ENCODE measurements around the gene WDR20. TPM values are rescaled to one million over a fixed set of nuclear protein-coding genes. Genes with fewer than 3 reads are reported as not detected.

WDR20 gene
- total RNA-seq (2021) (25.6 to 27.5 TPM (median 25.9 TPM) in 3 replicates), Bru-seq, nascent RNA (percentile 78 among the genes with signal in this experiment)
- long read RNA-seq, experiment 1, transcript WDR20-204 (3 exons, 2,391 nt) = major isoform, 36 of 118 reads
- long read RNA-seq, experiment 1, transcript WDR20-213 (3 exons, 491 nt) = minor isoform, 6 of 118 reads
- long read RNA-seq, experiment 1, transcript WDR20-203 (4 exons, 2,616 nt) = minor isoform, 7 of 118 reads
- long read RNA-seq, experiment 1, partial matches to known transcripts = 13 of 118 reads
- long read RNA-seq, experiment 1, other reads (novel, unspliced or antisense) = 51 of 118 reads
- long read RNA-seq, experiment 2, partial matches to known transcripts = 5 of 19 reads
- long read RNA-seq, experiment 2, other reads (novel, unspliced or antisense) = 6 of 19 reads
- long read RNA-seq, experiment 3, transcript WDR20-204 (3 exons, 2,391 nt) = major isoform, 9 of 51 reads
- long read RNA-seq, experiment 3, partial matches to known transcripts = 5 of 51 reads
- long read RNA-seq, experiment 3, other reads (novel, unspliced or antisense) = 33 of 51 reads

GRCh38 chr14:102139286-102140026, at the start of gene WDR20:
Gene WDR20 (plus strand): TSS chr14:102139897. CDS start chr14:102139924, 27 bp downstream.
- Mint-ChIP-seq H3K27me3 (ENCODE audit: low read depth) (no peaks in the 10 kb centered on the region), H3K4me3 (peak within 1 kb of the TSS; percentile 98), H3K27ac (peak within 1 kb of the TSS; percentile 96), H3K9me3 (peaks cover 4% of the 10 kb centered on the region; the same call in 1 of the 2 replicates), H3K4me1 (peaks cover 28% of the 10 kb centered on the region), H3K36me3 (peaks cover 7% of the 10 kb centered on the region)
- ChIA-PET CTCF (no interaction called here), POLR2A (interaction anchor here (0.5 to 1.3 kb wide), 3 partner anchors 14 to 177 kb away, joined by 3 to 4 read pairs (median 4); no protein-coding TSS in a partner anchor)
- DNase-seq (ENCODE audit: low spot score) (peak; percentile 100), ATAC-seq (peak; percentile 95)
- peak; percentile 72; the same call in 1 of the 2 replicates for TF ChIP-seq ZNF121 (CRISPR knock-in tag; IDR thresholded peaks at IDR 0.05)
- TF ChIP-seq E2F1 (CRISPR knock-in tag; IDR thresholded peaks at IDR 0.05) = 0 out of 2 replicates have a peak, but pooled peaks have one; percentile 15
- TF ChIP-seq NR1H2 (CRISPR knock-in tag; IDR thresholded peaks at IDR 0.05) = no peak
- no peak for TF ChIP-seq ZNF219 (CRISPR knock-in tag; IDR thresholded peaks at IDR 0.05; ENCODE audit: borderline replicate concordance)
- TF ChIP-seq ESRRA (CRISPR knock-in tag; IDR thresholded peaks at IDR 0.05; ENCODE audit: borderline replicate concordance) = peak; percentile 30; the same call in 1 of the 2 replicates
- no peak; the same call in 1 of the 2 replicates for TF ChIP-seq RELA (CRISPR knock-in tag; IDR thresholded peaks at IDR 0.05; ENCODE audit: borderline replicate concordance)
- no peak for TF ChIP-seq NR3C1 (CRISPR knock-in tag; conservative IDR thresholded peaks at IDR 0.05; ENCODE audit: low read depth)
- TF ChIP-seq NFE2L1 (CRISPR knock-in tag; IDR thresholded peaks at IDR 0.05) = 0 out of 2 replicates have a peak, but pooled peaks have one; percentile 29
- peak; percentile 59; the same call in 1 of the 2 replicates for TF ChIP-seq FOXP4 (CRISPR knock-in tag; IDR thresholded peaks at IDR 0.05)
- TF ChIP-seq GABPB1 (CRISPR knock-in tag; IDR thresholded peaks at IDR 0.05) = no peak; the same call in 1 of the 2 replicates
- TF ChIP-seq USF1 (CRISPR knock-in tag; IDR thresholded peaks at IDR 0.05) = peak; percentile 59; the same call in 1 of the 2 replicates
- TF ChIP-seq ZNF263 (CRISPR knock-in tag; IDR thresholded peaks at IDR 0.05; ENCODE audit: low read depth) = peak; percentile 60; the same call in 1 of the 2 replicates
- no peak for TF ChIP-seq MLX (CRISPR knock-in tag; IDR thresholded peaks at IDR 0.05)
- no peak for TF ChIP-seq JAZF1 (CRISPR knock-in tag; IDR thresholded peaks at IDR 0.05)
- TF ChIP-seq SMAD3 (CRISPR knock-in tag; IDR thresholded peaks at IDR 0.05; ENCODE audit: borderline replicate concordance) = 0 out of 2 replicates have a peak, but pooled peaks have one; percentile 13
- TF ChIP-seq MAX (CRISPR knock-in tag; IDR thresholded peaks at IDR 0.05) = peak; percentile 90
- TF ChIP-seq GTF2I (CRISPR knock-in tag; conservative IDR thresholded peaks at IDR 0.05) = no peak
- peak; percentile 78 for TF ChIP-seq ARID4B (CRISPR knock-in tag; IDR thresholded peaks at IDR 0.05; ENCODE audit: borderline replicate concordance)
- TF ChIP-seq CREB1 (CRISPR knock-in tag; IDR thresholded peaks at IDR 0.05) = peak; percentile 34; the same call in 1 of the 2 replicates
- TF ChIP-seq CREM (CRISPR knock-in tag; IDR thresholded peaks at IDR 0.05) = no peak
- TF ChIP-seq ZSCAN18 (CRISPR knock-in tag; IDR thresholded peaks at IDR 0.05) = no peak
- no peak for TF ChIP-seq JUN (CRISPR knock-in tag; IDR thresholded peaks at IDR 0.05)

Measured in WTC11 (cell line).